ENCODE results near the gene ATP9B.

The ATP9B gene

DNA sequence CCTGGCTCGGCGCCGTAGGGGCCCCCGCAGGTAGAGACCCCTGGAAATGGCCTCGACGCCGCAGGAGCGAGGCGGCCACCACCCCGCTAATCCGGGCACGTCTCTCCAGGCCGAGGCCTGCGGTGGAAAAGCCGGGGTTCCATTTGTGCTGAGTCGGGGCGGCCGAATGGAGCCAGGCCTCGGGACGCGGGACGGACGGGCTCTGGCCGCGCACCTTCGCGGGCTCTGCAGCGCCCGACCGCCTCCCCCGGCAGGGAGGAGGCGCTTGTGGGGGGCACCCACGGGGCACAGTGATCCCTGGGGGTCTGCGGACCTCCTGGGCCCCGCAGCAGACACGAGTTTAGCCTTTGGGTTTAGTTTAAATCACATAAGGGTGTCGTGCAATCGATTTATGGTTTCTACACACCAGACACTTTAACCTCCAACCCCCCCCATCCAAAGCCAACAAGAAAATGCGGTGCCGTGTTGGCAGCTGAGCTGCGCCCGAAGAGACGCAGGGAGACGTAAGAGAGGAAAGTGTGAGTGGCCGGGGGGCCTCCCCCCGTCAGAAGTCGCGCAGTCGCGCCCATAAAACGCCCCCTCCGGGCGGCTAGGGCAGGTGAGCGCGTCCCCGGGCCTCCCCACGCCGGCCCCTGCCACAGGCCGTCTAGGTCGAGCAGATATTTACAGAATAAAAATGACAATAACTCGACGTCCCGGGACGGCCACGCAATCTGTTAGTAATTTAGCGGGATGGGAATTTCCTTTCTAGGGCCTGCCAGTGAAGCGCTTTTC is 325.5 kb downstream of the ATP9B start:
- in situ Hi-C loops (cut with MboI; ENCODE audit: low pct_unique_long_range_greater_than_20kb, low sequenced_read_pairs, unreplicated experiment) = no loop called here
- DNase-seq (ENCODE audit: low spot score) = peak; percentile 71
- TF ChIP-seq, protein P1, sequence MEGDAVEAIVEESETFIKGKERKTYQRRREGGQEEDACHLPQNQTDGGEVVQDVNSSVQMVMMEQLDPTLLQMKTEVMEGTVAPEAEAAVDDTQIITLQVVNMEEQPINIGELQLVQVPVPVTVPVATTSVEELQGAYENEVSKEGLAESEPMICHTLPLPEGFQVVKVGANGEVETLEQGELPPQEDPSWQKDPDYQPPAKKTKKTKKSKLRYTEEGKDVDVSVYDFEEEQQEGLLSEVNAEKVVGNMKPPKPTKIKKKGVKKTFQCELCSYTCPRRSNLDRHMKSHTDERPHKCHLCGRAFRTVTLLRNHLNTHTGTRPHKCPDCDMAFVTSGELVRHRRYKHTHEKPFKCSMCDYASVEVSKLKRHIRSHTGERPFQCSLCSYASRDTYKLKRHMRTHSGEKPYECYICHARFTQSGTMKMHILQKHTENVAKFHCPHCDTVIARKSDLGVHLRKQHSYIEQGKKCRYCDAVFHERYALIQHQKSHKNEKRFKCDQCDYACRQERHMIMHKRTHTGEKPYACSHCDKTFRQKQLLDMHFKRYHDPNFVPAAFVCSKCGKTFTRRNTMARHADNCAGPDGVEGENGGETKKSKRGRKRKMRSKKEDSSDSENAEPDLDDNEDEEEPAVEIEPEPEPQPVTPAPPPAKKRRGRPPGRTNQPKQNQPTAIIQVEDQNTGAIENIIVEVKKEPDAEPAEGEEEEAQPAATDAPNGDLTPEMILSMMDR (IDR thresholded peaks at IDR 0.05; ENCODE audit: extremely low read depth, insufficient read depth, missing control alignments) = no peak

DNA sequence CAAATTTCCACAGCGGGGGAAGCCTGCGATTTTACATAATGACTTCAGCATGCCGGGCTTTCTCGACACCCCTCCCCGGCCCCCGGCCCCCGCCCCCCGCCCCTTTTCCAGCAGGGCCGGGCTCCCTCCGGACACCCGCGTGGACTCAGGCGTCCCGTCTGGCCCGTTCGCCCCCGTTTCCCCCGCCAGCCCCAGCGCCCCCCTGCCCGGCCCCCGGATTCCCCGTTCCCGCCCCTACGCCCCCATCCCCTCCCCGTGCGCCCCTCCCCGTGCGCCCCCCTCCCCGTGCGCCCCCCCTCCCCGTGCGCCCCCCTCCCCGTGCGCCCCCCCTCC is 326.1 kb downstream of the ATP9B start:
- TF ChIP-seq, protein P1 (IDR thresholded peaks at IDR 0.05; ENCODE audit: extremely low read depth, insufficient read depth, missing control alignments) = no peak
- in situ Hi-C loops (cut with MboI; ENCODE audit: low pct_unique_long_range_greater_than_20kb, low sequenced_read_pairs, unreplicated experiment) = no loop called here
- no peak for DNase-seq (ENCODE audit: low spot score)

DNA sequence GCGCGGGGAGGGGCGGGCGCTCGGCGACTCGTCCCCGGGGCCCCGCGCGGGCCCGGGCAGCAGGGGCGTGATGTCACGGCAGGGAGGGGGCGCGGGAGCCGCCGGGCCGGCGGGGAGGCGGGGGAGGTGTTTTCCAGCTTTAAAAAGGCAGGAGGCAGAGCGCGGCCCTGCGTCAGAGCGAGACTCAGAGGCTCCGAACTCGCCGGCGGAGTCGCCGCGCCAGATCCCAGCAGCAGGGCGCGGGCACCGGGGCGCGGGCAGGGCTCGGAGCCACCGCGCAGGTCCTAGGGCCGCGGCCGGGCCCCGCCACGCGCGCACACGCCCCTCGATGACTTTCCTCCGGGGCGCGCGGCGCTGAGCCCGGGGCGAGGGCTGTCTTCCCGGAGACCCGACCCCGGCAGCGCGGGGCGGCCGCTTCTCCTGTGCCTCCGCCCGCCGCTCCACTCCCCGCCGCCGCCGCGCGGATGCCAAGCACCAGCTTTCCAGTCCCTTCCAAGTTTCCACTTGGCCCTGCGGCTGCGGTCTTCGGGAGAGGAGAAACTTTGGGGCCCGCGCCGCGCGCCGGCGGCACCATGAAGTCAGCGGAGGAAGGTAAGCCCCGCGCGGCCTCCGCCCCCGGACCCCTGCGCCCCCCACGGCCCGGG is 326.7 kb downstream of the ATP9B start, which contains the start of gene NFATC1:
Gene NFATC1 (plus strand): TSS at position 170 of the 644 bp plus-strand sequence. CDS start 295 bp downstream, at position 465.
- in situ Hi-C loops (cut with MboI; ENCODE audit: low pct_unique_long_range_greater_than_20kb, low sequenced_read_pairs, unreplicated experiment) = no loop called here
- peak; percentile 90 for DNase-seq (ENCODE audit: low spot score)

DNA sequence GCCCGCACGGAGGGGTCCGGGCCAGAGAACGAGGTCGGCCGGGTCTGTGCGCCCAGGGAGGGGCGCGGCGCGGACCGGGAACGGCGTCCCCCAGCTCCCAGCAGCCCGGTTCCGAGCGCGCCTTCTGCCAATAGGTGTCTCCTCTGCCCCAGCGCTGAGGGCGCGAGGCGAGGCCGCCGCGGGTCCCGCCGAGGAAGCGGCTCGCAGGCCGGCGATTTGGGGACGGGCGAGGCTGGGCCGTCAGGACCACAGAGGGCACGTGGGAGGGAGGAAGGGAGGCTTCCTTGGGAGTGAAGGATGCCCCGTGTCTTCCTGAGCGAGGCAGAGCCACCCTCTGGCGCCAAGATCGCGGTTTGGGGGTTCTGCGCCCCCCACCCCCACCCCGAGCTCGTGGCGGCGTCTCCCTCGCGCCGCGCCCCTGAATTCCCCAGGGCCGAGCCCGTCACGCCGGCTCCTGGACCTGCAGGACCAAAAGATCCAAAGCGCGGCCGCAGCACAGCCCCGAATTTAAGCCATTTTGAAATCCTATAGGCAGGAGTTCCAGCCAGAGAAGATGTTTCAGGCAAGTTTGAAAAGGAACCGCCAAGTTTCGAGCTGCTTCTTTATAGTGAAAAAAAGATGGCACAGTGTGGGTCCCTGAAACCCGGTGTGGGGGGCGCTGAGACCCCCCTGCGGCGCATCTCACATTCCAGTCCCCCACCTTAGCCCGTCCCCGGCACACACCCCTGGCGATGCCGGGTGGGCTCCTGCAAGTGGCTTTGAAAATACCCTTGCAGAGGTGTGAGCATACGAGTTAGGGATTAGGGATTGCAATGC is 327.4 kb downstream of the ATP9B start:
- peak; percentile 84 for DNase-seq (ENCODE audit: low spot score)

More for the DNA sequence above, 326.7 kb downstream of the ATP9B start, which contains the start of gene NFATC1:
- TF ChIP-seq, protein P1 (IDR thresholded peaks at IDR 0.05; ENCODE audit: extremely low read depth, insufficient read depth, missing control alignments) = no peak

DNA sequence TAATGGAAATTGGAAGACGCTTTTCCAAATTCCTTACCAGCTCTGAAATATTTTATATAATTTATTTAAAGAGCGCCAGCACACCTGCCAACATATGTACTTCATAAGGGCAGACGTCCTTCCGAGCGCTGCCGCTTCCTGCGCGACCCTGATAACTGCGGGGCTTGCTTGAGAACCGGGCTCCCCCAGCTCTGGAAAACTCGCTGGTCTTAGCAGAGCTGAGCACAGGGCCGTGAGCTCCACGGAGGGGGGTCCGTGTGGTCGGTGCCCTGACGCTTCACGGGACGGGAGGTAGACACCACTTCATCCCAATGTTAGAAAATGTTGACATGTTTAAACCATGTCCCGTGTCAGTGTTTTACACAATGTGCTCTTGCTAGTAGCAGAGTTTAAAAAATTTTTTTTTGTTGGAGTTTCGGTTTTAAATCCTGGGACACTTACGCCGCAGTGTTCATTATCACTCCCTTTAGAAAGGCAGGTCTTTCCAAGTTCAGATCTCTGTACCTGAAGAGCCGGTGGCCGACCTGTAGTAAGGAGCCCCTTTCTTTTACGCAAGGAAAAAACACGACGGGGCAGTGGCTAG is 328.1 kb downstream of the ATP9B start:
- in situ Hi-C loops (cut with MboI; ENCODE audit: low pct_unique_long_range_greater_than_20kb, low sequenced_read_pairs, unreplicated experiment) = no loop called here
- DNase-seq (ENCODE audit: low spot score) = no peak
- TF ChIP-seq, protein P1 (IDR thresholded peaks at IDR 0.05; ENCODE audit: extremely low read depth, insufficient read depth, missing control alignments) = no peak

More for the DNA sequence above, 327.4 kb downstream of the ATP9B start:
- in situ Hi-C loops (cut with MboI; ENCODE audit: low pct_unique_long_range_greater_than_20kb, low sequenced_read_pairs, unreplicated experiment) = no loop called here
- TF ChIP-seq, protein P1 (IDR thresholded peaks at IDR 0.05; ENCODE audit: extremely low read depth, insufficient read depth, missing control alignments) = peak; percentile 81

Data from GM13977 (cell line).